CD4-positive, alpha-beta T cell treated with Interleukin-4 for 1 hour (primary cell): ENCODE data around the gene RAB14.

Experiments
- DNase-seq, 2 donors: peaks; one replicate each; pipeline ENCODE4 v3.0.0-alpha.2; 2020 to 2022

RAB14 gene

DNA sequence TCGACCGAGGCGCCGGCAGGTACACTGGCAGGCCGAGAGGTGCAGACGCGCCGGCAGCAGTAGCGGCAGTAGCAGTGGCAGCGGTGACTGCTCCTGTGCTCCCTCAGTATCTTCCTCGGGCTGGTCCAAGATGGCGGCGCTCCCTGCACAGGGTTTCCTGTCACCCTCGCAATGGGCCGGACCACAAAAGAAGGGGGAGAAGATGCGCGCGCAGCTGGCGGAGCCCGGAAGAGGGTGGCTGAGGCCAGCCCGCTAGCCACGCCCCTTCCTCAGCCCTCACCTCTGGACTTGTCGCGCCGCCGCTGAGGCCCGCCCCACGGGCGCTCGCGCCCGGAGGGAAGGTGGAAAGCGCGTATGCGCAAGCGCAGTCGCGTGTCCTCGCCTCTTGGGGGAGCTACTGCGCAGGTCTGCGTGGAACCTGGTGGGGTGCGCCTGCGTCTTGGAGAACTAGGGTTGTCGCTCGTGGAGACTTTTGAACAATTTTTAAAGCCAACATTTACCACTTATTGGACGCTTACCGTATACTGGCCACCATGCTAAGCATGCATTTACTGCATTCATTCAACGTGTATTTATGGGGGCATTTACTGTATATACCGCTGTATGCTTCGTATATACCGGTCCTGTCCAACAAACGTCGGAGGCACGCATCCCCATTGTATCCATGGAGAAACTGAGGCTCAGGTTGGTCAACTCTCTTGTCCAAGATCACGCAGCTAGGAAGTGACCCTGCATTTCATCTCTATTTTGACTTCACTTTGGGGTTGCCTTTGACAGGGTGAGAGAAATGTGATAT, at the start of gene RAB14:
TSS of gene RAB14 (minus strand) at position 132 of the 796 bp plus-strand sequence. CDS start 8,457 bp downstream, outside the sequence.
- peak; percentile 100 for DNase-seq

- DNase-seq, result peak; percentile 14 to 78
These were observed 47.9 kb upstream of the RAB14 start for GRCh38 chr9:121249563-121249962.

- no peak for DNase-seq
These were observed 45.3 kb upstream of the RAB14 start for GRCh38 chr9:121246821-121247561.

- no peak for DNase-seq
These were observed 41.3 kb upstream of the RAB14 start for GRCh38 chr9:121242959-121243346.

GRCh38 chr9:121242219-121242958, 40.7 kb upstream of the RAB14 start:
- DNase-seq, result no peak

GRCh38 chr9:121240472-121241135, 38.9 kb upstream of the RAB14 start:
- DNase-seq, result no peak

- no peak for DNase-seq
These were observed 38.2 kb upstream of the RAB14 start for GRCh38 chr9:121239851-121240250.

DNA sequence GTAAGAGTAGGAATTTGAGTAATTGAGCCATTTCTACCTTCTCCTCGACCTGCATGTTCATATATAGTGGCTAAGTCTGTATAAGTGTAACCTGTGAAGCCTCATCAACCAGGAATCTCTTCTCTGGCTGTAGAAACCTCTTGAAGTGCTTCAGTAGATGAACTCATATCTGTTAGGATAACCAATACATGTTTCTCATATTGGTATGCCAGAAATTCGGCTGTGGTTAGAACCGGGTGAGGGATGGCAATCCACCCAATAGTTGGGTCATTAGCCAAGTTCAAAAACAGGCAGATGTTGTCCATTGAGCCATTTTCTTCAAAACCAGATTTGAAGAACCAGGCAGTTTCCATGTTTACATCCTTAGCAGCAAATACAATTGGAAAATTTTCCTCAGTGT, 37.4 kb upstream of the RAB14 start:
- no peak for DNase-seq

DNA sequence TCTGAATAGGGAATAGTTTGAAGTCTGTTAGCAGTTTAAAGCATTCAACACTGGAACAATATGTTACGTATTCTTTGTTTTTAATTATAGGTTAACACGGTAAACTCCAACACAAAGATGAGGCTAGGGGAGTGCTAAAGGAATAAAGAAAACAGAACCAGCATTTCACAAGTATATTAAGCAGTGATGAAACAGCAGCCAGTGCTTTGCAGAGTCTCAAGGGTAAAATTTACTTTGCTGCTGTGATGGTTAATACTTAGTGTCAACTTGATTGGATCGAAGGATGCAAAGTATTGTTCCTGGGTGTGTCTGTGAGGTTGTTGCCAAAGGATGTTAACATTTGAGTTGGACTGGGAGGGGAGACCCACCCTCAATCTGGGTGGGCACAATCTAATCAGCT, 36.2 kb upstream of the RAB14 start:
- DNase-seq, result no peak

DNA sequence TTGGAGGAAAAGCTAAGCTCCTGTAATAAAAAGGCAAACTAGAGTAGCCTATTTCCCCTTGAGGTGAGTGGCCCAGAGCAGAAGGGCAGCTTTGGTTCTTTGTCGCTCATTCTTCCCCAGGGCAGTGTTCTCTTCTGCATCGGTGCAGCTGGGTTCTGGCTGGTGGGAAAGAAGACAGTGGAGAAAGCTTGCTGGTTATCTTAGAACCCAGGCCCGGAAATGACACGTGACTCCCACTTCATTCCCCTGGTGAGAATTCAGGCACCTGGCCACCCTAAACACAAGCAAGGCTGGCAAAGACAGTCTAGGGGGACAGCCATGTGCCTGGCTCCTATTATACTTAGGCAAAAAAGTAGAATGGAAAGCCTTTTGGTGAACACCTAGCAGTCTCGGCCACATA, 33.8 kb upstream of the RAB14 start:
- no peak for DNase-seq

- DNase-seq, result no peak
These were observed 33.1 kb upstream of the RAB14 start for GRCh38 chr9:121234832-121235161.

DNA sequence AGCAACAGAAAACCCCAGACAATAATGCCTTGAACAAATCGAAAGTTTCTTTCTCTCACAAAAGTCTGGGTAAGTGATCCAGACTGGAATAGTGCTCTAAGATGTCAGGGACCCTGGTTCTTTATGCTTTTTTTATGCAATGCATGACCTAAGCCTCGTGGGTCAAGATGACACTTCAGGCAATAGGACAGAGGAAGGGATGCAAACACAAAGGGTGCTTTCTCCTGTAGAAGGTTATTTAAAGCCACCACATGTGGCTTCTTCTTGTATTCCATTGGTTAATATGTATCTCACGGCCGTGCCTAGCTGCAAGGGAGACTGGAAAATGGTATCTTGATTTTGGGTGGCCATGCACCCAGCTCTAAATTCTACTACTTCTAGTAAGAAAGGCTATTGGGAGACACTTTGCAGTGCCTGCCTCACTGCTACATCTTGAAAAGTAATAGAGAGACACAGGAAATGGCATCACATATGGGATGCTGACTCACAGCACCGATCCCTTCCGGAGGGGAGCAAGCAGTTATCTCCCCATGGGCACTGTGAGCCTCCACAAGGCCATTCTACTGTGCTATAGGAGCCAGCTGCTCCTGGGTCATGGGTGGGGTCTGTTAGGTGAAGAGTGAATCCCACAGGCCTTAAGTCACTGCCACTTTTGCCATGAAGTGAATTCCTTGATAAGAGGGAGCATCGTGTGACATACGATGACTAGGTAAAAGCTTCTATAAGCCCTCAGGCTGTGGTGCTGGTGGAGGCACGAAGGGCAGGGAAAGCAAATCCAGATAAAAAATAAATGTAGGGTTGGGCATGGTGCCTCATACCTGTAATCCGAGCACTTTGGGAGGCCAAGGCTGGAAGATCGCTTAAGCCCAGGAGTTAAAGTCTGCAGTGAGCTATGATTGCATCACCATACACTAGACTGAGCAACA, 32.5 kb upstream of the RAB14 start:
- no peak for DNase-seq

- no peak for DNase-seq
These were observed 30.6 kb upstream of the RAB14 start for GRCh38 chr9:121232251-121232650.

GRCh38 chr9:121230256-121230655, 28.6 kb upstream of the RAB14 start:
- DNase-seq, result no peak

DNA sequence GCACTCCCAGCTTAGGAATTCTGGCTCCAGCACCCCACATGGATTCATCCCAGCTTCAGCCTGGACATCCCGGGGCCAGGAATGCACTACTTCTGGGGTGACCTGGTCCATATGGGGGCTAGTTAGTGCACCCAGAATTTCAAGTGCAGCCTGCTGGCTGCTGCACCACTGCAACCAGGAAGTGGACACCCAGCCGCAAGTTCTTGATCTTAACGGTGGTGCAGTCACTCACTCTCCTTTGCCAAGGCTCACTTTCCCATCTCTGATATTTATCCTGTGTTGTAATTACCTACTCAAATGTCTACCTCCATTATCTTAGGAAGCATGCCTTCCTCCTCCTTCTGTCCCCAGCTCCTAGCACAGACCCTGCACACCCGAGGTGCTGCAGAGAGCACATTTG, 26.2 kb upstream of the RAB14 start:
- no peak for DNase-seq

GRCh38 chr9:121226175-121226574, 24.5 kb upstream of the RAB14 start:
- no peak for DNase-seq

DNA sequence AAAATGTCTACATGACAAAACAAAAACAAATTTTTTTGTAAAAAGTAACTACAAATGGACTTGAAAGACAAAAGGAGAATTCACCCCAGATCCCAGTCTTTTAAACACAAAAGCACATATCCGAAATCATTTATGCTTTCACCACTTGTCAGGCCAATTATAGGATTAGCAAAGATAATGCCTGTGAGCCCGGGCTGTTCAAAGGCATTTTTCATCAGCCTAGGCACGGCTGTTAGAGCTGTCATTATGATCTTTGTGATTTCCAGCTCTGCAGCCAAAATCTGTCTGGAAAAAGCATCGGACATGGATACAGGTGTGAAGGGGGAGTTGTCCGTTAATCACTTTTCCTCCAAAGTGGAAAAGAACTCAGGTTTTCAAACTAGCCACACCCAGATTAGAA, 23.6 kb upstream of the RAB14 start:
- no peak for DNase-seq

DNA sequence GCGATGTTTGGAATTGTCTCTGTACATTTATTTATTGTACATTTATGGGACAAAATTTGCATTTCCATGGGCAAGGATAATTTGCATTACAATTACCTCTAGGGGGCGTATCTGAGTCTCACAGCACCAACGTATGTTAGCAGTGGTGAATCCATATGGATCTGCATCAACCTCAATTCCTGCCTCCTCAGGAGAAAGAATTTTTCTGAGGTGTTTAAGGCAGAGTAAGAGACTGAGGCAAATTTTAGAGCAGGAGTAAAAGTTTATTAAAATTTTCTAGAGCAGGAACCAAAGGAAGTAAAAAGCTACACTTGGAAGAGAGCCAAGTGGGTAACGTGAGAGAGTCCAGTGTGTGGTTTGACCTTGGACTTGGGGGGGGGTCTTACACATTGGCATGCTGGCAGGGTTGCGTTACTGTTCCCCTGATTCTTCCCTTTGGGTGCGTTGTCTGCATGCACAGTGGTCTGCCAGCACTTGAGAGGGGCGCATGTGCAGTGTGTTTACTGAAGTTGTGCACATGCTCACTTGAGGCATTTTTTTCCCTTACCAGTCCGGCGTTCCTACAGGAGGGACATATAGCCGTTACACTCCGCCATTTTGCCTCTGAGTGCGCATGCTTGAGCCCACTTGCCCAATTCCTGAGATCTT, 21.0 kb upstream of the RAB14 start:
- no peak for DNase-seq

GRCh38 chr9:121221664-121222055, 20.0 kb upstream of the RAB14 start:
- DNase-seq, result no peak

- DNase-seq, result no peak
These were observed 19.5 kb upstream of the RAB14 start for GRCh38 chr9:121220996-121221663.

GRCh38 chr9:121219530-121219929, 17.9 kb upstream of the RAB14 start:
- DNase-seq, result no peak
